HepG2 (cell line): ENCODE data around the gene ZDHHC18. TPM values are rescaled to one million over a fixed set of nuclear protein-coding genes. Genes with fewer than 3 reads are reported as not detected.

Source experiments
- DNMT3B ChIP-seq: conservative IDR thresholded peaks from 2 replicates; pipeline ENCODE4 v1.6.1; 2016; ENCODE audit warnings: missing biosample characterization, control low read depth
- FOXK1 ChIP-seq: sonication (generic); formaldehyde crosslinking; IDR thresholded peaks from 2 replicates; pipeline ENCODE4 v1.4.0; 2020; ENCODE audit warnings: low read depth, missing genetic modification reagents, borderline replicate concordance
- HIVEP1 ChIP-seq: sonication (generic); formaldehyde crosslinking; IDR thresholded peaks from 2 replicates; pipeline ENCODE4 v1.4.0; 2020; ENCODE audit warnings: mild to moderate bottlenecking, missing genetic modification reagents
- HNRNPUL1 ChIP-seq: fragments of 200-400 bp; formaldehyde crosslinking; IDR thresholded peaks from 2 replicates; pipeline ENCODE4 v1.6.1; 2017; ENCODE audit warnings: low read depth, mild to moderate bottlenecking, low read length, moderate library complexity
- ISL2 ChIP-seq: sonication (generic); formaldehyde crosslinking; IDR thresholded peaks from 2 replicates; pipeline ENCODE4 v1.5.0; 2020; ENCODE audit warnings: missing genetic modification reagents
- MIER2 ChIP-seq: IDR thresholded peaks from 2 replicates; pipeline ENCODE4 v1.6.1; 2016; ENCODE audit warnings: missing biosample characterization, missing genetic modification reagents
- NFE2L2 ChIP-seq: fragments of 150-350 bp; IDR thresholded peaks from 2 replicates; pipeline ENCODE4 v1.6.1; 2014; ENCODE audit warnings: low read length
- NFKBIZ ChIP-seq: IDR thresholded peaks from 2 replicates; pipeline ENCODE4 v1.6.1; 2018; ENCODE audit warnings: missing genetic modification reagents, missing compliant biosample characterization
- NFYB ChIP-seq: sonication (generic); formaldehyde crosslinking; IDR thresholded peaks from 2 replicates; pipeline ENCODE4 v1.4.0; 2020; ENCODE audit warnings: missing genetic modification reagents
- SIX1 ChIP-seq: sonication (generic); formaldehyde crosslinking; IDR thresholded peaks from 2 replicates; pipeline ENCODE4 v1.4.0; 2020; ENCODE audit warnings: missing genetic modification reagents, borderline replicate concordance
- TBP ChIP-seq: sonication (generic); formaldehyde crosslinking; IDR thresholded peaks from 2 replicates; pipeline ENCODE4 v1.5.0; 2020; ENCODE audit warnings: missing genetic modification reagents
- TCF7 ChIP-seq: sonication (generic); IDR thresholded peaks from 2 replicates; pipeline ENCODE4 v1.6.1; 2016; ENCODE audit warnings: antibody characterized with exemption, low read depth
- WIZ ChIP-seq: sonication (generic); formaldehyde crosslinking; IDR thresholded peaks from 2 replicates; pipeline ENCODE4 v1.5.1; 2020; ENCODE audit warnings: mild to moderate bottlenecking, missing genetic modification reagents
- ZBTB20 ChIP-seq: sonication (generic); formaldehyde crosslinking; IDR thresholded peaks from 2 replicates; pipeline ENCODE4 v1.8.1; 2023; ENCODE audit warnings: missing genetic modification reagents, low read depth, mild to moderate bottlenecking, borderline replicate concordance
- ZNF326 ChIP-seq: sonication (generic); formaldehyde crosslinking; IDR thresholded peaks from 2 replicates; pipeline ENCODE4 v1.4.0; 2020; ENCODE audit warnings: missing genetic modification reagents, borderline replicate concordance
- ZNF652 ChIP-seq: IDR thresholded peaks from 2 replicates; pipeline ENCODE4 v1.6.1; 2016; ENCODE audit warnings: low read depth, borderline replicate concordance
- ZNF674 ChIP-seq: sonication (generic); formaldehyde crosslinking; IDR thresholded peaks from 2 replicates; pipeline ENCODE4 v1.5.0; 2020; ENCODE audit warnings: low read depth, mild to moderate bottlenecking, missing genetic modification reagents
- ZNF841 ChIP-seq: sonication (generic); formaldehyde crosslinking; IDR thresholded peaks from 2 replicates; pipeline ENCODE4 v1.8.1; 2023; ENCODE audit warnings: missing genetic modification reagents, borderline replicate concordance
- polyA plus RNA-seq, 8 experiments: library from polyadenylated mRNA; depleted of rRNA in 3 of 8; stranded (reverse) in 7 of 8; unstranded in 1 of 8; fragments of >200 nt; fragmentation: Illumina TruSeq in 4 of 8; extraction: Trizol in 4 of 8; gene quantifications; 2 replicates each; pipeline versions ENCODE4 v1.2.1 to v1.2.3, GENCODE V29; 2011 to 2016; ENCODE audit warnings: low read depth in 4 of 8, missing spikeins in 1 of 8, mixed read lengths in 1 of 8; ENCODE audit not compliant: insufficient read depth in 1 of 8
- total RNA-seq, 5 experiments: library from RNA; depleted of rRNA; stranded (reverse); fragments of >200 nt; fragmentation: Illumina TruSeq; extraction: Trizol; gene quantifications; 2 replicates each; pipeline ENCODE4 v1.2.3, GENCODE V29; 2016; ENCODE audit warnings: low read depth in 1 of 5
- TF ChIP-seq, protein P1 (sequence below): sonication (generic); formaldehyde crosslinking; IDR thresholded peaks from 2 replicates; pipeline ENCODE4 v1.8.0; 2022; ENCODE audit warnings: mild to moderate bottlenecking, missing genetic modification reagents, moderate library complexity
- TF ChIP-seq, protein P2 (sequence below): sonication (generic); formaldehyde crosslinking; IDR thresholded peaks from 2 replicates; pipeline ENCODE4 v1.9.0; 2021; ENCODE audit warnings: missing genetic modification reagents, borderline replicate concordance
- TF ChIP-seq, protein P3 (sequence below): sonication (generic); formaldehyde crosslinking; IDR thresholded peaks from 2 replicates; pipeline ENCODE4 v1.4.0; 2020; ENCODE audit warnings: missing genetic modification reagents, borderline replicate concordance
- TF ChIP-seq, protein P4 (sequence below): sonication (generic); formaldehyde crosslinking; IDR thresholded peaks from 2 replicates; pipeline ENCODE4 v1.5.0; 2020; ENCODE audit warnings: missing genetic modification reagents, mild to moderate bottlenecking, borderline replicate concordance
- TF ChIP-seq, protein P5 (sequence below): sonication (generic); formaldehyde crosslinking; IDR thresholded peaks from 2 replicates; pipeline ENCODE4 v1.4.0; 2020; ENCODE audit warnings: missing genetic modification reagents

ZDHHC18 gene
- total and polyA plus RNA-seq, 2 of the 13 experiments (the other 11 are each of a cell fraction or from before 2014, with no cell fraction given) = 13.2 to 35.3 TPM

DNA sequence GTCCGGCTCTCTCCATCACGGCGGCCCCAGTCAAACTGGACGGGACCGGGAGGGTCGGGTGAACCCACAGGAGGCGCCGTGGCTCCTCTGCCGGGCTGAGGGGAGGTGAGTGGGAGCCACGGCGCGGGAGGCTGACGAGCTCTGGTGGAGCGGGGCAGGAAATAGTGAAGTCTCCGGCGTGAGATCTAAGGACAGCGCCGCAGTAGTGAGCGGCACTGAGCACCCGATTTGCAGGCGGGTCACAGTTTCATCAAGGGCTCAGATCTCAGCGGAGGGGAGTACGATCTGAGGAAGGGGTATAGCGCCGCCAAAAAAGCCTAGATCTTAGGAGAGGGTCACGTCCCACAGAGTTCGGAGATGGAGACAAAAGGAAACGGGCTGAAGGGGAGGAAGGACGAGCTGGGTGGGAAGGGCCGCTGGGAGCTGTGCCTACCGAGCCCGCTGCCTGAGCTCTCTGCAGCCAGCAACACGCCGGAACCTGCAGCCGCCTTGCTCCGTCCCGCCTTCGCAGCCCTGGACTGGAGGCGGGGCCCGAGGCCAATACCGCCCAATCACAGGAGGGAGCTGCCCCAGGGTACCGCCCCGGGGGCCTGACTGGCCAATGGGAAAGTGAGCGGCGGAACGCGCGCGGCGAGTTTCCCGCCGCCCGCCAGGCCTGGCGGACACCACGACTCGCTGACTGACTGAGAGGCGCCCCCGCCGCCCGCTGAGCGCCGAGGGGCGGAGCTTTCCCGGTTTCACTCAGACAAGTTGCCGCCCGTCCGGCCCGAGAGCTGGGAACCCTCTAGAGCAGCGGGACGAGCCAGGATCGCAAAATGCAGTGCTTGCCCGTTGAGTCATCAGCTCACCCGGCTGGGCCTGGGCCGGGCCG lies 38.4 kb downstream of the ZDHHC18 start (continued):
- TF ChIP-seq, protein P1, sequence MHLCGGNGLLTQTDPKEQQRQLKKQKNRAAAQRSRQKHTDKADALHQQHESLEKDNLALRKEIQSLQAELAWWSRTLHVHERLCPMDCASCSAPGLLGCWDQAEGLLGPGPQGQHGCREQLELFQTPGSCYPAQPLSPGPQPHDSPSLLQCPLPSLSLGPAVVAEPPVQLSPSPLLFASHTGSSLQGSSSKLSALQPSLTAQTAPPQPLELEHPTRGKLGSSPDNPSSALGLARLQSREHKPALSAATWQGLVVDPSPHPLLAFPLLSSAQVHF (CRISPR knock-in tag) = no peak
- TF ChIP-seq, protein P2, sequence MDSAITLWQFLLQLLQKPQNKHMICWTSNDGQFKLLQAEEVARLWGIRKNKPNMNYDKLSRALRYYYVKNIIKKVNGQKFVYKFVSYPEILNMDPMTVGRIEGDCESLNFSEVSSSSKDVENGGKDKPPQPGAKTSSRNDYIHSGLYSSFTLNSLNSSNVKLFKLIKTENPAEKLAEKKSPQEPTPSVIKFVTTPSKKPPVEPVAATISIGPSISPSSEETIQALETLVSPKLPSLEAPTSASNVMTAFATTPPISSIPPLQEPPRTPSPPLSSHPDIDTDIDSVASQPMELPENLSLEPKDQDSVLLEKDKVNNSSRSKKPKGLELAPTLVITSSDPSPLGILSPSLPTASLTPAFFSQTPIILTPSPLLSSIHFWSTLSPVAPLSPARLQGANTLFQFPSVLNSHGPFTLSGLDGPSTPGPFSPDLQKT (CRISPR knock-in tag) = no peak
- TF ChIP-seq HNRNPUL1 (no peak), ISL2 (CRISPR knock-in tag) (peak; percentile 72; the same call in 1 of the 2 replicates), DNMT3B (0 out of 2 replicates have a peak, but pooled peaks have one; percentile 29), FOXK1 (CRISPR knock-in tag) (0 out of 2 replicates have a peak, but pooled peaks have one; percentile 39), NFKBIZ (CRISPR knock-in tag) (no peak; the same call in 1 of the 2 replicates), TCF7 (no peak), NFYB (CRISPR knock-in tag) (peak; percentile 97), WIZ (CRISPR knock-in tag) (no peak), ZNF674 (CRISPR knock-in tag) (no peak), NFE2L2 (no peak), HIVEP1 (CRISPR knock-in tag) (no peak), ZNF841 (CRISPR knock-in tag) (no peak), ZBTB20 (CRISPR knock-in tag) (no peak), ZNF652 (no peak), SIX1 (CRISPR knock-in tag) (no peak), ZNF326 (CRISPR knock-in tag) (no peak), TBP (CRISPR knock-in tag) (no peak), MIER2 (CRISPR knock-in tag) (no peak)
- TF ChIP-seq, protein P3, sequence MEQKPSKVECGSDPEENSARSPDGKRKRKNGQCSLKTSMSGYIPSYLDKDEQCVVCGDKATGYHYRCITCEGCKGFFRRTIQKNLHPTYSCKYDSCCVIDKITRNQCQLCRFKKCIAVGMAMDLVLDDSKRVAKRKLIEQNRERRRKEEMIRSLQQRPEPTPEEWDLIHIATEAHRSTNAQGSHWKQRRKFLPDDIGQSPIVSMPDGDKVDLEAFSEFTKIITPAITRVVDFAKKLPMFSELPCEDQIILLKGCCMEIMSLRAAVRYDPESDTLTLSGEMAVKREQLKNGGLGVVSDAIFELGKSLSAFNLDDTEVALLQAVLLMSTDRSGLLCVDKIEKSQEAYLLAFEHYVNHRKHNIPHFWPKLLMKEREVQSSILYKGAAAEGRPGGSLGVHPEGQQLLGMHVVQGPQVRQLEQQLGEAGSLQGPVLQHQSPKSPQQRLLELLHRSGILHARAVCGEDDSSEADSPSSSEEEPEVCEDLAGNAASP = no peak
- TF ChIP-seq, protein P4, sequence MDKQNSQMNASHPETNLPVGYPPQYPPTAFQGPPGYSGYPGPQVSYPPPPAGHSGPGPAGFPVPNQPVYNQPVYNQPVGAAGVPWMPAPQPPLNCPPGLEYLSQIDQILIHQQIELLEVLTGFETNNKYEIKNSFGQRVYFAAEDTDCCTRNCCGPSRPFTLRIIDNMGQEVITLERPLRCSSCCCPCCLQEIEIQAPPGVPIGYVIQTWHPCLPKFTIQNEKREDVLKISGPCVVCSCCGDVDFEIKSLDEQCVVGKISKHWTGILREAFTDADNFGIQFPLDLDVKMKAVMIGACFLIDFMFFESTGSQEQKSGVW (CRISPR knock-in tag) = no peak
- TF ChIP-seq, protein P5, sequence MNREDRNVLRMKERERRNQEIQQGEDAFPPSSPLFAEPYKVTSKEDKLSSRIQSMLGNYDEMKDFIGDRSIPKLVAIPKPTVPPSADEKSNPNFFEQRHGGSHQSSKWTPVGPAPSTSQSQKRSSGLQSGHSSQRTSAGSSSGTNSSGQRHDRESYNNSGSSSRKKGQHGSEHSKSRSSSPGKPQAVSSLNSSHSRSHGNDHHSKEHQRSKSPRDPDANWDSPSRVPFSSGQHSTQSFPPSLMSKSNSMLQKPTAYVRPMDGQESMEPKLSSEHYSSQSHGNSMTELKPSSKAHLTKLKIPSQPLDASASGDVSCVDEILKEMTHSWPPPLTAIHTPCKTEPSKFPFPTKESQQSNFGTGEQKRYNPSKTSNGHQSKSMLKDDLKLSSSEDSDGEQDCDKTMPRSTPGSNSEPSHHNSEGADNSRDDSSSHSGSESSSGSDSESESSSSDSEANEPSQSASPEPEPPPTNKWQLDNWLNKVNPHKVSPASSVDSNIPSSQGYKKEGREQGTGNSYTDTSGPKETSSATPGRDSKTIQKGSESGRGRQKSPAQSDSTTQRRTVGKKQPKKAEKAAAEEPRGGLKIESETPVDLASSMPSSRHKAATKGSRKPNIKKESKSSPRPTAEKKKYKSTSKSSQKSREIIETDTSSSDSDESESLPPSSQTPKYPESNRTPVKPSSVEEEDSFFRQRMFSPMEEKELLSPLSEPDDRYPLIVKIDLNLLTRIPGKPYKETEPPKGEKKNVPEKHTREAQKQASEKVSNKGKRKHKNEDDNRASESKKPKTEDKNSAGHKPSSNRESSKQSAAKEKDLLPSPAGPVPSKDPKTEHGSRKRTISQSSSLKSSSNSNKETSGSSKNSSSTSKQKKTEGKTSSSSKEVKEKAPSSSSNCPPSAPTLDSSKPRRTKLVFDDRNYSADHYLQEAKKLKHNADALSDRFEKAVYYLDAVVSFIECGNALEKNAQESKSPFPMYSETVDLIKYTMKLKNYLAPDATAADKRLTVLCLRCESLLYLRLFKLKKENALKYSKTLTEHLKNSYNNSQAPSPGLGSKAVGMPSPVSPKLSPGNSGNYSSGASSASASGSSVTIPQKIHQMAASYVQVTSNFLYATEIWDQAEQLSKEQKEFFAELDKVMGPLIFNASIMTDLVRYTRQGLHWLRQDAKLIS (CRISPR knock-in tag) = no peak
